Activated naive CD4-positive, alpha-beta T cell treated with anti-CD3 and anti-CD28 coated beads, Interleukin-2, amount 50 U/mL, for 72 hours (primary cell): Measurements from ENCODE around the gene RAP1GAP2. TPM values are rescaled to one million over a fixed set of nuclear protein-coding genes. Genes with fewer than 3 reads are reported as not detected.
"Not testable (repeated sequence)": the region's sequence is repeated elsewhere in the genome, so short reads cannot be mapped to it uniquely, and the experiment has no call there.

Source experiments
- ATAC-seq, 2 donors: fragments of 150-1000 bp; cut with Tn5 transposase; 2 replicates each; pipeline ENCODE4 v1.10.0; 2021; ENCODE audit warnings: mild to moderate bottlenecking in 2 of 2, moderate library complexity in 2 of 2
- DNase-seq, 2 donors: peaks; one replicate each; pipeline ENCODE4 v3.0.0; 2021 to 2022; ENCODE audit warnings: low spot score in 2 of 2
- H3K27ac Mint-ChIP-seq, 2 donors: one replicate each; pipeline ENCODE4 v1.8.0; 2022; ENCODE audit warnings: mild to moderate bottlenecking in 2 of 2, mixed read lengths in 2 of 2
- H3K36me3 Mint-ChIP-seq, 2 donors: one replicate each; pipeline ENCODE4 v1.8.0; 2022; ENCODE audit warnings: mixed read lengths in 2 of 2
- H3K9me3 Mint-ChIP-seq, 2 donors: one replicate each; pipeline ENCODE4 v1.8.0; 2022; ENCODE audit warnings: mixed read lengths in 2 of 2
- total RNA-seq, 2 donors: library from RNA; stranded (reverse); gene quantifications; one replicate each; pipeline ENCODE4 v1.2.3, GENCODE V29; 2022

Gene RAP1GAP2
- total RNA-seq, 2 donors from 2014 or later, result 0.29 to 0.50 TPM

DNA sequence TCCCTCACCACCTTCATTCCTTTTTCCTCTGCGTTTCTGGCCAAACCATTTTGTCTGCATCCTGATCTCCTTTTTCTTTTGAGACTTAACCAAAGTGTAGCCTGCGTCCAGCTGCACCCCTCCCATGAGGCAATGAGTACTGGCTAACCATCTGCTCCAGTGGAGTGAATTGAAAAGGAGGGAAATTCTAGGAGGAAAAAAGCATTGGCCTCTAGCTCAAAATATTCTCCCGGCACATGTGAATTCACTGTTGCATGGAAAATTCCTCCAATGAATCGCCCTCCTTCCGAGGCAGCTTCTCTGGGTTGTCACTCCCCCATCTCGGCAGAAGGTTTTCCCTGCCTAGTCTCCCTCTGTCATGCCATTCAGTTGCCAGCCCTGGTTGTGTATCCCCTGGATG is 5.6 kb downstream of the RAP1GAP2 start:
- no peak for DNase-seq
- Mint-ChIP-seq H3K36me3 (no peaks in the 10 kb centered on the region), H3K27ac (no peak overlapping the region), H3K9me3 (no peaks in the 10 kb centered on the region)
- no peak for ATAC-seq

DNA sequence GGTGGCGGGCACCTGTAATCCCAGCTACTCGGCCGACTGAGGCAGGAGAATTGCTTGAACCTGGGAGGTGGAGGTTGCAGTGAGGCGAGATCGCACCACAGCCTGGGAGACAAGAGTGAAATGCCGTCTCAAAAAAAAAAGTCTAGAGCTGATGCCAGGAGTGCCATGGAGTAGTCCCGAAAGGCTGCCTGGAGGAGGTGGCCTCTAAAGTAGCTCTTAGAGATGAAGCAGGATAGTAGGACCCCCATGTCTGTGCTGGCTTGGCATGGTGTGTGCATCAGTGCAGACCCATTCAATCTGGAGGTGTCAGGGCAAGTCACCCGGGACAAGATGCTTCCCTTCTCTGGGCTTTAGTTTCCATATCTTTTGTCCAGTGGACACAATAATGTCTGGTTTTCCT is 6.3 kb downstream of the RAP1GAP2 start:
- no peak for DNase-seq
- no peak for ATAC-seq
- no peaks in the 10 kb centered on the region for H3K36me3 Mint-ChIP-seq

DNA sequence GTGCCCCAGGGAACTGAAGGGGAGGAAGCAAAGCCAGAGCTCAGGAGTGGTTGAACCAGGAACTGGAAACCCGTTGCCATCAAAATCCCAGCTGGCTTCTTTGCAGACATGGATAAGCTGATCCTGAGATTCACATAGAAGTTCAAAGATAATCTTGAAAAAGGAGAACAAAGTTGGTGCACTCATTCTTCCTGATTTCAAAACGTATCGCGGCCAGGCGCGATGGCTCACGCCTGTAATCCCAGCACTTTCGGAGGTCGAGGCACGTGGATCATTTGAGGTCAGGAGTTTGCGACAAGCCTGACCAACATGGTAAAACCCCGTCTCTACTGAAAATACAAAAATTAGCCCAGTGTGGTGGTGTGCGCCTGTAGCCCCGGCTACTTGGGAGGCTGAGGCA is 7.1 kb downstream of the RAP1GAP2 start:
- H3K27ac Mint-ChIP-seq, result no peak overlapping the region
- no peaks in the 10 kb centered on the region for H3K9me3 Mint-ChIP-seq
- ATAC-seq (no peak), DNase-seq (no peak)
- no peaks in the 10 kb centered on the region for H3K36me3 Mint-ChIP-seq

More for the DNA sequence above, 6.3 kb downstream of the RAP1GAP2 start:
- no peak overlapping the region for H3K27ac Mint-ChIP-seq
- H3K9me3 Mint-ChIP-seq, result no peaks in the 10 kb centered on the region

DNA sequence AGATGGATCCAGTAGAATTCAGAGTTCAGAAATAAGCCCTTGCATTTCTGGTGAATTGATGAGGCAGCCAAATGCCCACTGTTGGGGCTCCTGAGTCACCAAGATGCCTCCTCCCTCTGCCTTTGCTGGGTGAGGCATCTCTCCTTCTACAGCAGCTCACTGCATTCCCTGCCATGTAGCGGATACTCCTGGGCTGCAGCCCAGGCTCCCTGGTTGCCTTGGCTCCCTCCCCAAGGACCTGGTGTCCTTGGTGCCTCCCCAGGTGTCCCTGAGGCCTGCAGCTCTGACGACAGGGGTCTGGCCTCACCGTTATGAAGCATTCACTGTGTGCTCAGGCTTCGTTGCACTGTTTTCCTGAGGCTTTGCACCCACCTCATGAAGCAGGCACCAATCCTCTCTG is 7.7 kb downstream of the RAP1GAP2 start:
- Mint-ChIP-seq H3K36me3 (no peaks in the 10 kb centered on the region), H3K27ac (no peak overlapping the region), H3K9me3 (no peaks in the 10 kb centered on the region)
- ATAC-seq (no peak), DNase-seq (no peak)

DNA sequence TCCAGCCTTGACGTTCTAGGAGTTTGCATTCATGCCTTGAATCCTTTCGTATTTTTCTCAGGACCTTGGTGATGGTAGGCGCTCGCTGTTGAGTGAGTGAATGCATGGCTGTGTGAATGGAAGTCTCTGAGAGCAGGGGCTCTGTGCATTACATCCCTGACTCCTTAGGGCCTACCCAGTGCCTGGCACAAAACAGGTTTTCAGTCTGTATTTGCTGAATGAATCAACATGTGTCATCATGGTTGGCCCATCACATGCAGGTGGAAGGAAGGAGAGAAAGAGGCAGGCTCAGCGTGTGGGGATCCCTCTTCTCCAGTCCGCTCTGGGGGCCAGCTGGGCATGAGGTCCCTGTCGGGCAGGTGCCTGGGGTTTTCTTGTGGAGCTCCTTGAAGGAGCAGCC is 8.7 kb downstream of the RAP1GAP2 start:
- ATAC-seq (no peak), DNase-seq (no peak)
- no peaks in the 10 kb centered on the region for H3K9me3 Mint-ChIP-seq
- H3K36me3 Mint-ChIP-seq, result no peaks in the 10 kb centered on the region
- no peak overlapping the region for H3K27ac Mint-ChIP-seq

DNA sequence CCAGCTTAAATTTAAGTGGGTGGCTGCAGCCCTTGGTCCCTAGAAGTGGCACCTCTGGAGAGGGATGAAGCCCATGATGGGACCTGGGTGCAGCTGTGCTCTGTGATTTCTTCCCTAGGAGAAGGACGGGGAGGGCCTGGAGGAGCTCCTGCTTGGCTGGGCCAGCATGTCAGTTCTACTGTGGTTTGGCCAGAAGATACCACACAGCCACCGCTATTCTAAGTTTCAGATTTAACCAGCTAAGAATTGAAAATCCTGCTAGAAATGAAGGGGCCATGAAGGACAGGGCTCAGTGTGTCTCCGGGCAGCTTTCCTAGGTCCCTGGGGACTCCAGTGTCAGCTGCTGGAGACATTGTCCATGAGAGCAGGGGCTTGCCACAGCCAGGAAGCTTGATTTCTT is 9.7 kb downstream of the RAP1GAP2 start:
- no peaks in the 10 kb centered on the region for H3K9me3 Mint-ChIP-seq
- H3K27ac Mint-ChIP-seq, result no peak overlapping the region

DNA sequence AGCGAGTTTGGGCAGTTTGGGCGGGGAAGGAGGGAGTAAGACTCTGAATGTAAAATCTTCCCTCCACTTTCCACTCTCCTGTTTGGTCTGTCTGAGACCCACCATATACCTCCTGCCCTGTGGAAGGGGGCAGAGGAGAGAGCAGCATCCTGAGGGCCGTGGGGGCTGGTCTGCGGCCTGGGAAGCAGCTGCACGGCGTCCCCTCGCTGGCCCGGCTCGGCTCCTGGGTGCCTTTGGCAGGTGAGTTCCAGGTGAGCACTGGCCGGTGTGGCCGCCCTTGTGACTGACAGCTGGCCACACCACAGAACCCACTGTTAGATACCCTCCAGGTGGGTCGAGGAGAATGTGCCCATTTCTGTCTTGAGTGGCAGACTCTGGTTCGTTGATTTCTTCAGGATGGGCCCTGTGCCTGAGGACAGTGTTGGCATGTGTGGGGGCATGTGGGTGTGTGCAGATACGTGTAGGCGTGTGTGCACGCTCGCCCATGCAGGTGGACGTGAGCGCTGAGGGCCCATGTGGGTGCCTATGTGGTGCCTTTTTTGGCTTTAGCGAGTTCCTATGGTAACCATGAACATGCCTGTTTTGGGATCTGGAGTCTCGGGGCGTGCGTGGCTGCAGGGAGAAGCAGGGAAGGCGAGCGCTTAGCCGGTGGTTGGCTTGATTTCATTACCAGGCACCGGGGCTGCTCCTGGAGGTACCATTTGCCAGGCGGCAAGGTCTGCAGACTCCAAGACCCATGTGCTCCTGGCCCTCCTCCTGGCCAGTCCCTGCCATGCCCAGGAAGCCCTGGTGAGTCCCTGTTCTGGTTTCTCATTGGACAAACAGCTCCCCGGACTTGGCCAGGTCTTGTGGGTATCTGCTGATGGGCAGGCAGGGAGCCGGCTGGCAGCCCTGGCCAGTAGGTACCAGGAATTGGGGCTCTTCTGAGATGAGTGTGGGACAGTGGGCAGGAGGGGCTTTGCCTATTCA is 12.4 kb downstream of the RAP1GAP2 start:
- no peak for ATAC-seq

More for the DNA sequence above, 9.7 kb downstream of the RAP1GAP2 start:
- H3K36me3 Mint-ChIP-seq, result no peaks in the 10 kb centered on the region
- no peak for DNase-seq
- no peak for ATAC-seq

DNA sequence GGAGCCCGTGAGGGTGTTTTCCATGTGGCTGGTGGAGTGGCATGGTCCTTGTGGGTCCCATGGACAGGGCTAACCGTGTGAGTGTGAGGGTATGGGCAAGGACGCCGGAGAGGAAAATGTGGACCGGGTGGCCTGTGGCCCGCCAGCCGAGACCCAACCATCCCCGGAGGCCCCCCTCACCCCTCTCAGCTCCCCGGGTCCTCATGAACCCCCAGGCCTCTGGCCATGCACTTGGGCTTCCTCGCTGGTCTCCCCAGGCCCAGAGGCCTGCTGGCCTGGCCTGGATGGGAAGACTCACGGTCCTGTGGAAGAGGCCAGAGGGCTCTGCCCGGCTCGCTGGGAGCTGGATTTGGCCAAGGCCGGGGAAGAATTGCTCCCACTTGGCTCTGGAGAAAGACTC is 13.1 kb downstream of the RAP1GAP2 start:
- Mint-ChIP-seq H3K36me3 (no peaks in the 10 kb centered on the region), H3K27ac (no peak overlapping the region), H3K9me3 (no peaks in the 10 kb centered on the region)
- ATAC-seq, result no peak
- DNase-seq, result no peak

More for the DNA sequence above, 12.4 kb downstream of the RAP1GAP2 start:
- no peak for DNase-seq
- H3K27ac Mint-ChIP-seq, result no peak overlapping the region
- H3K9me3 Mint-ChIP-seq, result no peaks in the 10 kb centered on the region
- no peaks in the 10 kb centered on the region for H3K36me3 Mint-ChIP-seq

DNA sequence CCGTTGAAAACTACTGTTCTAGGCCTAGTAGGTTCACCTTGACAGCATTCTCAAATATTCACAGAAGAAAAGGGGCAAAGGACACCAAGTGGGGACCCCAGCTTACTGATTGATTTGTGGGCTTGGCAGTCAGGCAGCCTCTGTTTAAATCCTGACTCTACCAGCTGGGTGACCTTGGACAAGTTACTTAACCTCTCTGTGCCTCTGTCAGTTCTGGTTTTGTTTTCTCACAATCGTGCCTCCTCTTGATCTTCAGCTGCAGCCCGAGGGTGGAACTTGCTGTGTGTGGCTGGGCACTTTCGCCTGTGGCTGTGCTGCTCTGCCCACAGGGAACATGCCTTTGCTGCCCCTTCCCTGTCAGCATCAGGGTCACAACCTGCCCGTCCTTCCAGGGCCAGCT is 17.8 kb downstream of the RAP1GAP2 start:
- peak; percentile 25 to 35 for ATAC-seq
- no peak overlapping the region for H3K27ac Mint-ChIP-seq
- no peak for DNase-seq
- no peaks in the 10 kb centered on the region for H3K9me3 Mint-ChIP-seq
- H3K36me3 Mint-ChIP-seq, result no peaks in the 10 kb centered on the region

DNA sequence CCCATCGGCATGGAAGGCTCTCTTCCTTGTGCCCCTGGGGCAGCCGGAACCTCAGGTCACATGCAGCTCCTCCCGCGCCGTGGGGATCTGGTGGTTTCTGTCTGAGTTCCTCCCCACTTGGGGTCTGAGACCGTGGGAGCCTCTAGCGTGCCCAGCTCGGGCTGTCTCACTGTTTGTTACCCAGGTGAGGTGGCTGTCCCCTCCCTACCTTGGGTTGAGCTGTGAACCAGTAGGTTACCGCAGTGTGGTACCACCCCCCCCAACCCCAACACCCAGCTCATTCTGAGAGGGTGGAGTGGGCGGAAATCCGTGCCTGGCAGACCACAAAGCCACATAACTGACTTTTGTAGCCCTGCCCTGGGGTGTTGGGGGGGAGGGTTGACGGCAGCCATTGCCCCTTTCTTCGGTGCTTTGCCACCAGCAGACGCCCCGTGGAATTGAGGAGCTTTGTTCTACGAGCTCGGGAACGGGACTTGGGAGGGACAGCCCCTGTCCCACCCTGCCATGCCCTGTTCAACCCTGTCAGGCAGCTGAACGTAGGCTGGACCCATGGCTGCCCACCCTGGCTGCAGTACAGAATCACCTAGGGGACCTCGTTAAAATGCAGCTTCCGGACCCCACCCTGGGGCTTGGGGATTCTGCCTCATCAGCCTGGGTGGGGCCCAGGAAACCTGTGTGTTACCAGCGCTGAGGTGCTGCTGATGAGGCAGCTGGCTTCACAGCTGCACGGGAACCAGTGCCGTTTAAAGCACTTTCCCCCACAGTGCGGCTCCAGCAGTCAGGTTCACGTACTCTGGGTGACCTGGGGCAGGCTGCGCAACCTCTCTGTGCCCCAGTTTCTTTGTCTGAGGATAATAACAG is 18.5 kb downstream of the RAP1GAP2 start:
- Mint-ChIP-seq H3K9me3 (no peaks in the 10 kb centered on the region), H3K36me3 (no peaks in the 10 kb centered on the region), H3K27ac (no peak overlapping the region)
- ATAC-seq (peak; percentile 92 to 94), DNase-seq (peak; percentile 78 to 89)

DNA sequence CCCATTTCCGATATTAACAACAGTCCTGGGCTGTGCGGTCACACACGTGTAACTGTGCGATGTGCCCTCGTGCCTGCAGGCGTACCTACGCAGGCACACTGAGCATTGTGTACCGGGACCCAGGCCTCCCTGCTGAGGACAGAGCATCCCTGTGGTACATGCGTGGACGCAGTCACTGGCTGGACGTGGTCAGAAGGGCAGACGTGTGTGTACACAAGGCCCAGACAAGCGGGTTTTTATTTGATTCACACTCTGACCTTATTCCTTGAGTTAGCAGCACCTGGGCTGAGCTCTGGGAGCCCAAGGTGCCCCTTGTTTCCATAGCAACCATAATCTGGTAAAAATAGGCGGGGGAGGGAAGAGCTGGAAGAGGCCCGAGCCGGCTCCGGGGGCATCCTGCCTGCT is 19.5 kb downstream of the RAP1GAP2 start:
- H3K27ac Mint-ChIP-seq, result no peak overlapping the region
- no peaks in the 10 kb centered on the region for H3K9me3 Mint-ChIP-seq
- H3K36me3 Mint-ChIP-seq, result no peaks in the 10 kb centered on the region
- DNase-seq (no peak), ATAC-seq (no peak)

DNA sequence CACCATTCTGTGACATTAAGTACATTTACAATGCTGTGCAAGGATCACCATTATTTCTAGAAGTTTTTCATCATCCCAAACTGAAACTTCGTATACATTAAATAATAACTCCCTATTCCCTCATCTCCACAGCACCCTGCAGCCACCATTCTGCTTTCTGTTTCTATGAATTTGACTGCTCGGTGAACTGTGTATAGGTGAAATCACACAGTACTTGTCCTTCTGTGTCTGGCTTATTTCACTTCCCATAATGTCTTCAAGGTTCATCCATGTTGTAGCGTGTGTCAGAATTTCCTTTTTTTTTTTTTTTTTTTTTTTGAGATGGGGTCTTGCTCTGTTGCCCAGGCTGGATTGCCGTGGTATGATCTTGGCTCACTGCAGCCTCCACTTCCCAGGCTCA is 20.4 kb downstream of the RAP1GAP2 start:
- Mint-ChIP-seq H3K27ac (no peak overlapping the region), H3K36me3 (no peaks in the 10 kb centered on the region), H3K9me3 (no peaks in the 10 kb centered on the region)
- DNase-seq (no peak), ATAC-seq (no peak)

DNA sequence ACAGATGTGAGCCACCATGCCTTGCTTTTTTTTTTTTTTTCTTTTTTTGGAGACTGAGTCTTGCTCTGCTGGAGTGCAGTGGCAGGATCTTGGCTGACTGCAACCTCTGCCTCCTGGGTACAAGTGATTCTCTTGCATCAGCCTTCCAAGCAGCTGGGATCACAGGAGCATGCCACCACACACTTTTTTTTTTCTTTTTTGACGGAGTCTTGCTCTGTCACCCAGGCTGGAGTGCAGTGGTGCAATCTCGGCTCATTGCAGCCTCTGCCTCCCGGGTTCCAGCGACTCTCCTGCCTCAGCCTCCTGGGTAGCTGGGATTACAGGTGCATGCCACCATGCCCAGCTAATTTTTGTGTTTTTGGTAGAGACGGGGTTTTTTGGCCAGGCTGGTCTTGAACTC is 23.1 kb downstream of the RAP1GAP2 start:
- H3K9me3 Mint-ChIP-seq, ATAC-seq, H3K36me3 Mint-ChIP-seq, H3K27ac Mint-ChIP-seq, DNase-seq: not testable (repeated sequence)

DNA sequence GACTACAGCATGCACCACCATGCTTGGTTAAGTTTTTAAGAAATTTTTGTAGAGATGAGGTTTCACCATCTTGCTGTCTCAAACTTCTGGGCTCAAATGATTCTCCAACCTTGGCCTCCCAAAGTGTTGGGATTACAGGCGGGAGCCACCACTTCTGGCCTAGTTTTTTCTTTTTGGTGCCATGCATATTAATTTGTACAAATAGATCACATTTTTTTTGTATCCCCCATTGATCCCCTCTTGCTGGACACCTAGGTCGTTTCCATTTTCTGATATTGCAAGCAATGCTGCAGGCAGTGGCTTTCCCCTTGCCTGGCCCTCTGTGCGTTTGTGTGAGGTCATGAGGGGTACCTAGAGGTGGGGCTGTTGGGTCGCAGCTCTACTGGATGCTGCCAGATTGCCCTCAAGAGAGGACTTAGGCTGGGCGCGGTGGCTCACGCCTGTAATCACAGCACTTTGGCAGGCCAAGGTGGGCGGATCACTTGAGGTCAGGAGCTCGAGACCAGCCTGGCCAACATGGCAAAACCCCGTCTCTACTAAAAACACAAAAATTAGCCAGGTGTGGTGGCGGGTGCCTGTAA is 23.8 kb downstream of the RAP1GAP2 start:
- DNase-seq, result no peak
- no peaks in the 10 kb centered on the region for H3K9me3 Mint-ChIP-seq
- ATAC-seq, result no peak
- no peaks in the 10 kb centered on the region for H3K36me3 Mint-ChIP-seq
- H3K27ac Mint-ChIP-seq, result no peak overlapping the region

DNA sequence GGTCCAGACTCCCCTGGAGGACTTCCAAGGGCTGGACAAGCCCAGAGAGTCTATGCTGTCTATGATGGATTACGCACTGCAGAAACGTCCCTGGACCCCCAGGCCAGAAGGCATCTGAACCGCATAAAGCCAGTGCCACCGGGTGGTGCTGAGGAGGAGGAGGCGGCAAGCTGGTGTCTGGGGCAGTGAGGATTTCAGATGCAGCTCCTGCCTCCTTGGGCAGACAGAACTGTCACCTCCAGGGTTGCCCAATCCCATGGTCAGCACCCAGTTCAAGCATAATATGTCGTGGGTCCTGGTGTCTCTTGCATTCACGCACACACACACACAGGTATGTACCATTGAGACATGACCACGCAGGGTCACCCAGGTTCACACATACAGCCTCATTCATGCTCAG is 25.6 kb downstream of the RAP1GAP2 start:
- no peaks in the 10 kb centered on the region for H3K9me3 Mint-ChIP-seq
- DNase-seq (no peak), ATAC-seq (no peak)
- H3K27ac Mint-ChIP-seq, result no peak overlapping the region
- no peaks in the 10 kb centered on the region for H3K36me3 Mint-ChIP-seq

DNA sequence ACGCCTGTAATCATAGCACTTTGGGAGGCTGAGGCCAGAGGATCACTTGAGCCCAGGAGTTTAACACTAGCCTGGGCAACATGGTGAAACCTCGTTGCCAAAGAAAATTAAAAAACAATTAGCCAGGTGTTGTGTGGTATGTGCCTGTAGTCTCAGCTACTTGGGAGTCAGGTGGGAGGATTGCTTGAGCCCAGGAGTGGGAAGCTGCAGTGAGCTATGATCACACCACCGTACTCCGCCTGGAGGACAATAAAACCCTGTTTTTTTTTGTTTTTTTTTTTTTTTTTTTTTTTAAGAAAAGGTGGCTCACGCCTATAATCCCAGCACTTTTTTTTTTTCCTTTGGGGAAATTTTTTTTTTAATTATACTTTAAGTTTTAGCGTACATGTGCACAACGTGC is 26.1 kb downstream of the RAP1GAP2 start:
- H3K36me3 Mint-ChIP-seq, result no peaks in the 10 kb centered on the region
- no peak for ATAC-seq
- no peak overlapping the region for H3K27ac Mint-ChIP-seq
- DNase-seq, result no peak
- no peaks in the 10 kb centered on the region for H3K9me3 Mint-ChIP-seq
